Endothelial cell of umbilical vein (primary cell): ENCODE data around the gene ZFPM1.

Experiments
- CTCF ChIP-seq, 2 donors: IDR thresholded peaks; 1 replicate in 1 of 2; 2 replicates in 1 of 2; pipeline ENCODE4 v1.5.1; 2011; ENCODE audit warnings: low read length in 2 of 2, mild to moderate bottlenecking in 2 of 2, moderate library complexity in 2 of 2, control low read depth in 1 of 2, inconsistent platforms in 1 of 2, low read depth in 1 of 2; ENCODE audit not compliant: insufficient read depth in 1 of 2; ENCODE audit errors: extremely low read depth in 1 of 2
- EZH2 ChIP-seq: IDR thresholded peaks from 2 replicates; pipeline ENCODE4 v1.6.1; 2012; ENCODE audit warnings: borderline replicate concordance, low read depth, mild to moderate bottlenecking, moderate library complexity, low read length, inconsistent platforms; ENCODE audit not compliant: severe bottlenecking
- FOS ChIP-seq: IDR thresholded peaks from 2 replicates; pipeline ENCODE4 v1.6.1; 2011; ENCODE audit warnings: mild to moderate bottlenecking, low read length, moderate library complexity, borderline replicate concordance; ENCODE audit not compliant: insufficient read depth
- GATA2 ChIP-seq: IDR thresholded peaks from 2 replicates; pipeline ENCODE4 v1.7.0; 2011; ENCODE audit warnings: low read depth, mild to moderate bottlenecking, moderate library complexity, mixed read lengths, low read length; ENCODE audit not compliant: insufficient read length, insufficient read depth
- JUN ChIP-seq: IDR thresholded peaks from 2 replicates; pipeline ENCODE4 v1.6.1; 2011; ENCODE audit warnings: borderline replicate concordance, low read depth; ENCODE audit not compliant: insufficient read length, insufficient read depth
- MAX ChIP-seq: IDR thresholded peaks from 2 replicates; pipeline ENCODE4 v1.6.1; 2011; ENCODE audit not compliant: insufficient read depth, insufficient read length
- MYC ChIP-seq: IDR thresholded peaks from one replicate; pipeline ENCODE4 v1.6.1; 2011; ENCODE audit warnings: mild to moderate bottlenecking, low read depth, low read length
- POLR2A ChIP-seq: IDR thresholded peaks from 2 replicates; pipeline ENCODE4 v1.6.1; 2012; ENCODE audit warnings: low read depth, mild to moderate bottlenecking, control low read depth, low read length
- POLR2AphosphoS5 ChIP-seq: IDR thresholded peaks from 2 replicates; pipeline ENCODE4 v1.6.1; 2012; ENCODE audit warnings: low read depth, mild to moderate bottlenecking, control low read depth, low read length, moderate library complexity; ENCODE audit not compliant: insufficient read depth

- TF ChIP-seq POLR2A (no peak), CTCF (IDR thresholded peaks at IDR 0.05; ENCODE audit: extremely low read depth in 1 of 2, insufficient read depth in 1 of 2, low read depth in 1 of 2, low read length in 2 of 2) (no peak), POLR2AphosphoS5 (no peak), MAX (no peak), EZH2 (no peak), MYC (no peak), GATA2 (no peak), JUN (no peak), FOS (no peak)
Measured at GRCh38 chr16:88440111-88440510, 13.0 kb upstream of the ZFPM1 start.
